ENCODE measurements around the gene C1QC.
"Not testable (repeated sequence)": the region's sequence is repeated elsewhere in the genome, so short reads cannot be mapped to it uniquely, and the experiment has no call there.

C1QC gene

GRCh38 chr1:22665752-22666151 is 22.3 kb downstream of the C1QC start:
- H3K36me3 ChIP-seq (ENCODE audit: control insufficient read depth, insufficient read depth, low read length) = no peaks in the 10 kb centered on the region
- DNase-seq (ENCODE audit: extremely low read depth, insufficient read length) = no peak
- TF ChIP-seq CTCF (IDR thresholded peaks at IDR 0.05; ENCODE audit: insufficient read depth, low read length, poor library complexity, severe bottlenecking) = peak; percentile 27

DNA sequence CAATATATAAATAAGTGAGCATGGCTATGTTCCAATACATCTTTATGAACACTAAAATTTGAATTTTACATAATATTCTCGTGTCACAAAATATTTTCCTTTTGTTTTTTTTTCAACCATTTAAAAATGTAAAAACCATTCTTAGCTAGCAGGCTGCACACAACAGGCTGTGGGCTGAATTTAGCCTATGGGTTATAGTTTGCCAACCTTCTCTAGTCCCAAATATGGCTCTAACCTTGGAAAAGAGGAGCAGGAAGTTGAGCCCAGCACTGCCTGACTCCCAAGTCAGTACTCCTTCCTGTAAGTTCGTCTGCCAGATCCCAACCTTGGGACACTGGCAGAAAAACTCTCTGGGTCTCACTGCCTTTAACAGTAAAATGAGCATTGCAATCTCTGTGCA is 23.0 kb downstream of the C1QC start:
- DNase-seq (ENCODE audit: extremely low read depth, insufficient read length) = no peak
- Histone ChIP-seq H3K4me3 (replicated peaks; ENCODE audit: low read depth, low read length) (no peak overlapping the region), H3K36me3 (ENCODE audit: control insufficient read depth, insufficient read depth, low read length) (no peaks in the 10 kb centered on the region), H3K27me3 (replicated peaks; ENCODE audit: control insufficient read depth, insufficient read depth, low read length) (peaks cover 3% of the 10 kb centered on the region)
- no peak for TF ChIP-seq CTCF (IDR thresholded peaks at IDR 0.05; ENCODE audit: insufficient read depth, low read length, poor library complexity, severe bottlenecking)

More at GRCh38 chr1:22665752-22666151, 22.3 kb downstream of the C1QC start:
- Histone ChIP-seq H3K27me3 (replicated peaks; ENCODE audit: control insufficient read depth, insufficient read depth, low read length) (no peaks in the 10 kb centered on the region), H3K4me3 (replicated peaks; ENCODE audit: low read depth, low read length) (no peak overlapping the region)

DNA sequence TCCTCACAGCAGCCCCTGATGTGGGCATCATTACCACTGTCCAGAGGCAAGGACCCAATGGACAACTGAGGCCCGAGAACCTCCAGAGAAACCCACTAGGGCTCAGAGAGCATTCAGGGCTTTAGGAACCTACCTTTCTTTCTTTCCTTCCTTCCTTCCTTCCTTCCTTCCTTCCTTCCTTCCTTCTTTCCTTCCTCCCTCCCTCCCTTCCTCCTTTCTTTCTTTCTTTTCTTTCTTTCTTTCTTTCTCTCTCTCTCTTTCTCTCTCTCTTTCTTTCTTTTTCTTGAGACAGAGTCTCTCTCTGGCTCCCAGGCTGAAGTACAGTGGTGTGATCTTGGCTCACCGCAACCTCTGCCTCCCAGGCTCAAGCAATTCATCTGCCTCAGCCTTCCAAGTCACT is 25.4 kb downstream of the C1QC start:
- not testable (repeated sequence) for H3K4me3 ChIP-seq (replicated peaks; ENCODE audit: low read depth, low read length); H3K27me3 ChIP-seq (replicated peaks; ENCODE audit: control insufficient read depth, insufficient read depth, low read length); DNase-seq (ENCODE audit: extremely low read depth, insufficient read length); H3K36me3 ChIP-seq (ENCODE audit: control insufficient read depth, insufficient read depth, low read length)

GRCh38 chr1:22670352-22670975 is 27.0 kb downstream of the C1QC start:
- TF ChIP-seq CTCF (IDR thresholded peaks at IDR 0.05; ENCODE audit: insufficient read depth, low read length, poor library complexity, severe bottlenecking) = no peak
- H3K27me3 ChIP-seq (replicated peaks; ENCODE audit: control insufficient read depth, insufficient read depth, low read length) = peaks cover 5% of the 10 kb centered on the region

DNA sequence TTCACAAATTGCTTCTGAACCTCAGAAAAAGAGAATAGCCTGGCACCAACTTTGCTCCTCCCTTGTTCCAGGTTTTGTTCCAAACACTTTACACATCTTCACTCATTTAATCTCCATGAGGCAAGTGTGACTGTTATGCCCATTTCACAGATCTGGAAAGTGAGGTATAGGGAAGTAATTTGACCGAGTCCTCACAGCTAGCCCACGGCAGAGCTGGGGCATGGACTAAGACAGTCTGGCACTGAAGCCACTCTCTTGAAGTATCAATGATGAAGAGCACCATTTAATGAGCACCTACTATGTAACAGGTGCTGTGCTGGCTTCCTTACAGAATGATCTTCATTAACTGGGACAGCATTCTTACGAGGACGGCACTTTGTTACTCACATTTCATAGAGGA is 28.6 kb downstream of the C1QC start:
- no peak for DNase-seq (ENCODE audit: extremely low read depth, insufficient read length)
- Histone ChIP-seq H3K4me3 (replicated peaks; ENCODE audit: low read depth, low read length) (no peak overlapping the region), H3K36me3 (ENCODE audit: control insufficient read depth, insufficient read depth, low read length) (no peaks in the 10 kb centered on the region), H3K27me3 (replicated peaks; ENCODE audit: control insufficient read depth, insufficient read depth, low read length) (peaks cover 5% of the 10 kb centered on the region)
- TF ChIP-seq CTCF (IDR thresholded peaks at IDR 0.05; ENCODE audit: insufficient read depth, low read length, poor library complexity, severe bottlenecking) = no peak

More at GRCh38 chr1:22670352-22670975, 27.0 kb downstream of the C1QC start:
- no peaks in the 10 kb centered on the region for H3K36me3 ChIP-seq (ENCODE audit: control insufficient read depth, insufficient read depth, low read length)
- no peak for DNase-seq (ENCODE audit: extremely low read depth, insufficient read length)
- H3K4me3 ChIP-seq (replicated peaks; ENCODE audit: low read depth, low read length) = no peak overlapping the region

GRCh38 chr1:22673486-22674409 is 30.3 kb downstream of the C1QC start:
- Histone ChIP-seq H3K4me3 (replicated peaks; ENCODE audit: low read depth, low read length) (no peak overlapping the region), H3K36me3 (ENCODE audit: control insufficient read depth, insufficient read depth, low read length) (no peaks in the 10 kb centered on the region), H3K27me3 (replicated peaks; ENCODE audit: control insufficient read depth, insufficient read depth, low read length) (peaks cover 5% of the 10 kb centered on the region)
- peak; percentile 75 for TF ChIP-seq CTCF (IDR thresholded peaks at IDR 0.05; ENCODE audit: insufficient read depth, low read length, poor library complexity, severe bottlenecking)
- no peak for DNase-seq (ENCODE audit: extremely low read depth, insufficient read length)
